ENCODE measurements around the gene TNFRSF1A. TPM values are rescaled to one million over a fixed set of nuclear protein-coding genes. Genes with fewer than 3 reads are reported as not detected.

The TNFRSF1A gene
- total RNA-seq, 1 donor from 2014 or later, result 21.8 TPM

- Histone ChIP-seq H3K79me2 (ENCODE audit: low read depth) (peaks cover 10% of the 10 kb centered on the region), H3F3A (ENCODE audit: low read depth) (peaks cover 61% of the 10 kb centered on the region), H3K36me3 (no peaks in the 10 kb centered on the region), H2AFZ (replicated peaks) (no peak overlapping the region), H3K4me2 (peak overlapping the region; percentile 72), H3K4me3 (no peak overlapping the region), H3K9me3 (ENCODE audit: low read depth) (no peaks in the 10 kb centered on the region), H3K4me1 (peaks cover 70% of the 10 kb centered on the region), H3K9ac (no peak overlapping the region), H4K20me1 (ENCODE audit: low read depth) (no peaks in the 10 kb centered on the region), H3K27me3 (peaks cover 23% of the 10 kb centered on the region), H3K27ac (no peak overlapping the region)
- Mint-ChIP-seq H3K9me3 (no peaks in the 10 kb centered on the region), H3K27me3 (ENCODE audit: insufficient read depth, low read depth) (peaks cover 25% of the 10 kb centered on the region), H3K36me3 (no peaks in the 10 kb centered on the region), H3K4me1 (peaks cover 68% of the 10 kb centered on the region), H3K4me3 (peak overlapping the region; percentile 48), H3K27ac (peak overlapping the region; percentile 91)
- TF ChIP-seq EZH2phosphoT487 (IDR thresholded peaks at IDR 0.05), result no peak
- no peak for TF ChIP-seq CTCF (IDR thresholded peaks at IDR 0.05)
- TF ChIP-seq EZH2 (IDR thresholded peaks at IDR 0.05), result no peak
- DNase-seq (ENCODE audit: low spot score), result peak; percentile 35
These were observed 30.6 kb upstream of the TNFRSF1A start for GRCh38 chr12:6372403-6373003.

DNA sequence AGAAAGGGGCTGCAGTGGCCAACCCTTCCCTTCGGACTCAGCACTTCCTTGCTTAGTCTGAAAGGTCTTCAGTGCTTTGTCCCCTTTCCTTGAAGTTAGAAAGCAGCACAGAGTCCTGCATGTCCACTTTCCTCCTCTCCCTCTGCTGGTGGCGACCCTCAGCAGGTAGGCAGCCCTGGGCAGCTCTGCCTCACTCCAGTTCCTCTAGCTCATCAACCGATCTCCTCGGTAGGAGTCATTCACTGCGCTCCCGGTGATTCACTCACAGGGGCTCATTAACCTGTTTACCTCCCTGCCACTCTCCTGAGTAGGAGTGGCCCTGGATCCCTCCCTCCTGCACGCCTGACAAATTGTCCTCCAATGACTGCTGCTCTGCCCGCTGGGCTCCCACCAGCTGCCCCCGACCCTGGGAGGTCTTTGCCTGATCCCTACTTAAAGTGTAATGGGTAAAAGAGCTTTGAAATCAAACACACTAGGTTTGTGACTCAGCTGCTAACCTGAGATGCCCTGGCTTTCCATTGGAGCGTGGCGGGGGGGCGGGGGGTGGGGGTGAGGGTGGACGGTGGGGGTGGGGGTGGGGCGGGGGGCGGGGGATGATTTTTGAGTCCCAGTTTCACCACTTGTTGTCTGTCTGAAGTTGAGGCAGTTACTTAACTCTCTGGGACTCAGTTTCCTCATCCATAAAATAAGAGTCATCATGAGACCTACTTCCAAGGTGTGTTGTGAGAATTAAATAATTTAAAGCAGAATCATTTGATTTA, 29.3 kb upstream of the TNFRSF1A start:
- Mint-ChIP-seq H3K27me3 (ENCODE audit: insufficient read depth, low read depth) (peaks cover 25% of the 10 kb centered on the region), H3K4me3 (peak overlapping the region; percentile 27), H3K36me3 (no peaks in the 10 kb centered on the region), H3K4me1 (peaks cover 55% of the 10 kb centered on the region), H3K27ac (peak overlapping the region; percentile 85), H3K9me3 (no peaks in the 10 kb centered on the region)
- Histone ChIP-seq H3K4me3 (peak overlapping the region; percentile 27), H3K4me2 (peak overlapping the region; percentile 66), H4K20me1 (ENCODE audit: low read depth) (no peaks in the 10 kb centered on the region), H2AFZ (replicated peaks) (peak overlapping the region; percentile 7), H3K9me3 (ENCODE audit: low read depth) (no peaks in the 10 kb centered on the region), H3K79me2 (ENCODE audit: low read depth) (peaks cover 18% of the 10 kb centered on the region), H3K27ac (peak overlapping the region; percentile 24), H3K36me3 (no peaks in the 10 kb centered on the region), H3F3A (ENCODE audit: low read depth) (peaks cover 47% of the 10 kb centered on the region), H3K4me1 (peaks cover 57% of the 10 kb centered on the region), H3K9ac (no peak overlapping the region), H3K27me3 (peaks cover 23% of the 10 kb centered on the region)
- no peak for TF ChIP-seq EZH2phosphoT487 (IDR thresholded peaks at IDR 0.05)
- TF ChIP-seq CTCF (IDR thresholded peaks at IDR 0.05), result peak; percentile 36
- TF ChIP-seq EZH2 (IDR thresholded peaks at IDR 0.05), result no peak
- DNase-seq (ENCODE audit: low spot score), result peak; percentile 81

DNA sequence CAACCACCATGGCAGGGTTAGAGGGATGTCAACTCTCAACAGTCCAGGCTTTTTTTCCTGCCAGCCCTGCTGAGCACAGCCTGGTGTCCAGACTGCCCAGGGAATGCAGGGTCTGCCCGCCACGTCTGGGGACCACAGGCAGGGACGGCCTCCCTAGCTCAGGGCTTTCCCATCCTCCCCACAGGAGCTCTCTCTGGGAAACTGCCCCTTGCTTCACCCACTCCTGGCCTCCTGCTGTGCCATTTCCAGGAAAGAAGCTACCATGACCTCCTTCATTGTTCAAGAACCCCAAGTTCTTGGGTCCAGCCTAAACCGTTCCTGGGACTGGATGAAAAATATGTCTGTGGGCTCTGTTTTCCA, 28.7 kb upstream of the TNFRSF1A start:
- H3K4me1 Mint-ChIP-seq, result peaks cover 49% of the 10 kb centered on the region
- H3K9ac ChIP-seq, result no peak overlapping the region
- H3K4me3 Mint-ChIP-seq, result peak overlapping the region; percentile 43
- no peaks in the 10 kb centered on the region for H3K36me3 ChIP-seq
- peak overlapping the region; percentile 66 for H3K4me2 ChIP-seq
- peak overlapping the region; percentile 24 for H3K27ac ChIP-seq
- peaks cover 41% of the 10 kb centered on the region for H3F3A ChIP-seq (ENCODE audit: low read depth)
- H3K27me3 ChIP-seq, result peaks cover 22% of the 10 kb centered on the region
- H3K4me1 ChIP-seq, result peaks cover 51% of the 10 kb centered on the region
- H4K20me1 ChIP-seq (ENCODE audit: low read depth), result no peaks in the 10 kb centered on the region
- H3K27me3 Mint-ChIP-seq (ENCODE audit: insufficient read depth, low read depth), result peaks cover 22% of the 10 kb centered on the region
- TF ChIP-seq CTCF (IDR thresholded peaks at IDR 0.05) (no peak), EZH2 (IDR thresholded peaks at IDR 0.05) (no peak), EZH2phosphoT487 (IDR thresholded peaks at IDR 0.05) (no peak)
- H3K9me3 ChIP-seq (ENCODE audit: low read depth), result no peaks in the 10 kb centered on the region
- H2AFZ ChIP-seq (replicated peaks), result peak overlapping the region; percentile 7
- H3K79me2 ChIP-seq (ENCODE audit: low read depth), result peaks cover 18% of the 10 kb centered on the region
- H3K36me3 Mint-ChIP-seq, result no peaks in the 10 kb centered on the region
- H3K9me3 Mint-ChIP-seq, result no peaks in the 10 kb centered on the region
- H3K27ac Mint-ChIP-seq, result peak overlapping the region; percentile 78
- H3K4me3 ChIP-seq, result peak overlapping the region; percentile 27
- DNase-seq (ENCODE audit: low spot score), result no peak

Measured in neural progenitor cell (in vitro differentiated cells).